Left ventricle myocardium inferior (tissue), 1 donor: ENCODE results near the gene EML2. TPM values are rescaled to one million over a fixed set of nuclear protein-coding genes. Genes with fewer than 3 reads are reported as not detected.

ENCODE experiments used
- DNase-seq: peaks from one replicate; pipeline ENCODE4 v3.0.0-alpha.2; 2020
- H3K27ac ChIP-seq: fragments of 200-600 bp; replicated peaks from 2 replicates; pipeline ENCODE4 v1.8.0; 2021
- H3K27me3 ChIP-seq: fragments of 200-600 bp; 2 replicates; pipeline ENCODE4 v1.8.0; 2021; ENCODE audit warnings: low read depth
- H3K36me3 ChIP-seq: fragments of 200-600 bp; 2 replicates; pipeline ENCODE4 v1.8.0; 2021
- H3K4me1 ChIP-seq: fragments of 200-600 bp; 2 replicates; pipeline ENCODE4 v1.8.0; 2021
- H3K4me3 ChIP-seq: fragments of 200-600 bp; 2 replicates; pipeline ENCODE4 v1.8.0; 2021; ENCODE audit warnings: mild to moderate bottlenecking, moderate library complexity
- H3K9me3 ChIP-seq: fragments of 200-600 bp; replicated peaks from 2 replicates; pipeline ENCODE4 v1.8.0; 2021
- CTCF ChIP-seq: fragments of 200-600 bp; IDR thresholded peaks from 2 replicates; pipeline ENCODE4 v1.8.0; 2021; ENCODE audit warnings: antibody characterized with exemption, mild to moderate bottlenecking, borderline replicate concordance
- intact Hi-C: fragments of 100-400 bp; cut with micrococcal nuclease; formaldehyde crosslinking; loops from one replicate; pipeline ENCODE4 v1.11.0; 2022
- total RNA-seq: library from RNA; stranded (reverse); fragmentation: NEBNext Ultra II Directional; extraction: Animal tissue kit (Norgen Biotek cat#: 25700); gene quantifications from one replicate; pipeline ENCODE4 v1.2.1, GENCODE V29; 2021
- donor health status: DM: no; HTN: yes; CAD: no; lungs with severe emphysema.

The EML2 gene
- total RNA-seq, 1 donor from 2014 or later, result 48.4 TPM

GRCh38 chr19:45643024-45643926, 4.1 kb upstream of the EML2 start:
- H3K27me3 ChIP-seq, result peaks cover 7% of the 10 kb centered on the region
- peak; percentile 98 for TF ChIP-seq CTCF
- peak; percentile 85 for DNase-seq
- no peaks in the 10 kb centered on the region for H3K9me3 ChIP-seq
- no peaks in the 10 kb centered on the region for H3K36me3 ChIP-seq
- intact Hi-C loops, result loop anchor here (10.0 kb wide), 1 partner anchor 118 kb away; no protein-coding TSS in a partner anchor
- peaks cover 63% of the 10 kb centered on the region for H3K4me1 ChIP-seq
- H3K4me3 ChIP-seq, result peak overlapping the region; percentile 67
- peak overlapping the region; percentile 91 for H3K27ac ChIP-seq

GRCh38 chr19:45641274-45642105, 2.3 kb upstream of the EML2 start:
- Histone ChIP-seq H3K36me3 (no peaks in the 10 kb centered on the region), H3K4me1 (peaks cover 76% of the 10 kb centered on the region), H3K9me3 (no peaks in the 10 kb centered on the region), H3K4me3 (peak overlapping the region; percentile 67), H3K27me3 (peaks cover 2% of the 10 kb centered on the region), H3K27ac (peak overlapping the region; percentile 91)
- intact Hi-C loops, result loop anchor here (10.0 kb wide), 1 partner anchor 117 kb away; no protein-coding TSS in a partner anchor
- DNase-seq, result peak; percentile 74
- TF ChIP-seq CTCF, result no peak

DNA sequence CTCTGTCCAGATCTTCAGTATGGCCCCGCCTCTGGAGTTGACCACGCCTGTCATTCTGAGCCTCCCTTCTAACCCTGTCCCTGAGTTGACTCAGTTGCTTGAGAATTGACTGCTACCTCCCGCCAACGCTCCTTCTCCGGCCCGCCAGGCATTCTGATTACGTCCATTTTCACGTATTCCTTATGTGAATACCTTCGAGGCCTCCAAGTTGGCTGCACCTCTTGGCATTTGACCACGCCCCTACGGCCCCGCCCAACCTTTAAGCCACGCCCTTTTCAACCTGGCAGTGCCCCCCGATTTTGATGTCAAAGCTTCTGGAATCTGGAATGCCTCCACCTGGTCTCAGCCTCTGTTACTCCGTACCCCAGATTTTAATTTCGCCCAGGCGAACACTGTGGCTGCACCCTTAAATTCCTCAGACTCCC, 1.7 kb upstream of the EML2 start:
- H3K4me1 ChIP-seq, result peaks cover 69% of the 10 kb centered on the region
- H3K9me3 ChIP-seq, result no peaks in the 10 kb centered on the region
- peak overlapping the region; percentile 67 for H3K4me3 ChIP-seq
- intact Hi-C loops, result loop anchor here (10.0 kb wide), 1 partner anchor 116 kb away; no protein-coding TSS in a partner anchor
- DNase-seq, result no peak
- no peaks in the 10 kb centered on the region for H3K27me3 ChIP-seq
- no peak for TF ChIP-seq CTCF
- peak overlapping the region; percentile 91 for H3K27ac ChIP-seq
- H3K36me3 ChIP-seq, result no peaks in the 10 kb centered on the region

DNA sequence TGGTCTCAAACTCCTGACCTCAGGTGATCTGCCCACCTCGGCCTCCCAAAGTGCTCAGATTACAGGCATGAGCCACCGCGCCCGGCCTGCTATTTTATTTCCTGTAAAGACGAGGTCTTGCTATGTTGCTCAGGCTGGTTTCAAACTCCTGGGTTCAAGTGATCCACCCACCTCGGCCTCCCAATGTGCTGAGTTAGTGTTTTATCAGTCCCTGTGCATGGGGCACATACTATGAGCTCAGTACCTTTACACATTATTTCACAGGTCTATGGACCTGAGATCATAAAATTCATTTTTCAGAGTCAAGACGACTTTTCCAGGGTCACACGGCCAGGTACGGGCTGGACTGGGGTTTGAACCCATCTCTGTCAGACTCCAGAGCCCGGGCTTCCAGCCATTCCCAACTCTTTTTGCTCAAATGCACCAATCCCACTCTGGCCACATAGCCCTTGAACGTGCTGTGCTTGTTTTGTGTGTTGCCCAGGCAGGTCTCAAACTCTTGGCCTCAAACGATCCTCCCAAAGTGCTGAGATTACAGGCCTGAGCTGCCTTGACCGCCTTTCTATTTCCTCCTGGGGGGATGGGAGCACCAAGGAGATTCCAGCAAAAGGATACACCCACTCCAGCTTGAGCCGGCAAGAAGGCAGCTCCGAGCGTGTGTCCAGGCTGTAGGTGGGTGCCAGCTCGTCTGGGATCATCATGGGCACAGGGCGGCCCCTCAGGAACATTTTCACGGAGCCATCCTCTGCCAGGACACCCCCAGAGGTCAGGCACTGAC, 1.1 kb downstream of the EML2 start:
- no peak for TF ChIP-seq CTCF
- H3K4me3 ChIP-seq, result peak overlapping the region; percentile 75
- peaks cover 5% of the 10 kb centered on the region for H3K36me3 ChIP-seq
- intact Hi-C loops, result no loop called here
- peaks cover 55% of the 10 kb centered on the region for H3K4me1 ChIP-seq
- H3K27me3 ChIP-seq, result no peaks in the 10 kb centered on the region
- H3K27ac ChIP-seq, result no peak overlapping the region
- no peaks in the 10 kb centered on the region for H3K9me3 ChIP-seq
- no peak for DNase-seq

DNA sequence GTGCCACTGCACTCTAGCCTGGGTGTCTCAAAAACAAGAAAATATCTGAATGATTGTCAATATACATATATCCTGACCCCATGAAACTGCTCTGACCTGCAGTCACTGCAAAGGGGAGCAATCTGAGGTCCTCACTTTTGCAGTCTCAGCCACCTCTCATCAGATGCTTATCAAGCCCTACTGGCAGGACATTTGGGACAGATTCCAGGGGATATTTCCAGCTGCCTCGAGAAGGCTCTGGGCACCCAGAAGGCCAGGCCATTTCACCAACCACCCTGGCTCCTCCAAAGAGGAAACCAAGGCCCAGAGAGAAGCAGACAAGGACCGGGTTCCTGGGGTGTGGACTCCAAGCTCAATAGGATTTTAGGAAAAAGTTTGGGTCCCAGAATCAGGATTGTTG, 2.3 kb downstream of the EML2 start:
- intact Hi-C loops, result no loop called here
- no peak for DNase-seq
- Histone ChIP-seq H3K4me3 (no peak overlapping the region), H3K27me3 (no peaks in the 10 kb centered on the region), H3K4me1 (peaks cover 52% of the 10 kb centered on the region), H3K27ac (no peak overlapping the region), H3K36me3 (peaks cover 5% of the 10 kb centered on the region), H3K9me3 (no peaks in the 10 kb centered on the region)
- TF ChIP-seq CTCF, result no peak
